ENCODE data around the gene DYNC1LI2. TPM values are rescaled to one million over a fixed set of nuclear protein-coding genes. Genes with fewer than 3 reads are reported as not detected.

Gene DYNC1LI2
- total RNA-seq, 1 experiment from 2014 or later: 92.7 TPM

DNA sequence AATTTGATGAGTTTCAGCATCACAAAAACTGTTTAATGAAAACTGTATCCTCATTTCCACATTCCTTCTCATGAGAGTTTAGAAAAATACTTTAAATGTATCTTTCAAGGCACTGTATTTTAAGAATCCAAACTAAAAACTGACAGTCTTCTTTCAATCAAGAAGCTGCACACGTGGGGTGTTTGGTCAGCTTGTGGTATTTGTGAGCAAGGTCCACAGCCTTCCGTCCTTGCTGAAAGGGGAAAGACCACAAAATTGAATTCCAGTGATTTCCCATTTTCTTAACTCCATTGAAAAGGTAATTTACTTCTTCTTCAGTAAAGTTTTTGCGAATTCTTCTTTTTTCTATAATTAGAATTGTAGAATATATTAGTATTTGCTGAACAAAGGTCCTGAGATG, 3.4 kb upstream of the DYNC1LI2 start:
- no TSS peak for BruUV-seq (replicated peaks)
- Histone ChIP-seq H3K36me3 (ENCODE audit: low read depth) (no peaks in the 10 kb centered on the region), H3K79me2 (ENCODE audit: low read depth) (peaks cover 15% of the 10 kb centered on the region), H2AFZ (no peak overlapping the region), H3F3A (ENCODE audit: insufficient read depth, low read depth) (no peaks in the 10 kb centered on the region), H3K9me3 (ENCODE audit: insufficient read depth, low read depth) (no peaks in the 10 kb centered on the region), H3K9me2 (ENCODE audit: insufficient read depth) (no peaks in the 10 kb centered on the region), H3K4me3 (no peak overlapping the region), H3K27me3 (ENCODE audit: insufficient read depth, low read depth) (no peaks in the 10 kb centered on the region), H3K4me1 (replicated peaks; ENCODE audit: insufficient read depth) (peaks cover 11% of the 10 kb centered on the region), H4K20me1 (ENCODE audit: insufficient read depth) (peaks cover 10% of the 10 kb centered on the region), H3K27ac (no peak overlapping the region), H3K4me2 (no peak overlapping the region)
- CTCF ChIA-PET: no interaction called here
- no peak for DNase-seq
- POLR2A ChIA-PET (ENCODE audit: unreplicated experiment): no interaction called here
- intact Hi-C loops (cut with micrococcal nuclease; ENCODE audit: unreplicated experiment): no loop called here
- TF ChIP-seq, protein P1, sequence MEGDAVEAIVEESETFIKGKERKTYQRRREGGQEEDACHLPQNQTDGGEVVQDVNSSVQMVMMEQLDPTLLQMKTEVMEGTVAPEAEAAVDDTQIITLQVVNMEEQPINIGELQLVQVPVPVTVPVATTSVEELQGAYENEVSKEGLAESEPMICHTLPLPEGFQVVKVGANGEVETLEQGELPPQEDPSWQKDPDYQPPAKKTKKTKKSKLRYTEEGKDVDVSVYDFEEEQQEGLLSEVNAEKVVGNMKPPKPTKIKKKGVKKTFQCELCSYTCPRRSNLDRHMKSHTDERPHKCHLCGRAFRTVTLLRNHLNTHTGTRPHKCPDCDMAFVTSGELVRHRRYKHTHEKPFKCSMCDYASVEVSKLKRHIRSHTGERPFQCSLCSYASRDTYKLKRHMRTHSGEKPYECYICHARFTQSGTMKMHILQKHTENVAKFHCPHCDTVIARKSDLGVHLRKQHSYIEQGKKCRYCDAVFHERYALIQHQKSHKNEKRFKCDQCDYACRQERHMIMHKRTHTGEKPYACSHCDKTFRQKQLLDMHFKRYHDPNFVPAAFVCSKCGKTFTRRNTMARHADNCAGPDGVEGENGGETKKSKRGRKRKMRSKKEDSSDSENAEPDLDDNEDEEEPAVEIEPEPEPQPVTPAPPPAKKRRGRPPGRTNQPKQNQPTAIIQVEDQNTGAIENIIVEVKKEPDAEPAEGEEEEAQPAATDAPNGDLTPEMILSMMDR (conservative IDR thresholded peaks at IDR 0.05): no peak
- no peak for TF ChIP-seq EZH2 (IDR thresholded peaks at IDR 0.05; ENCODE audit: low read depth)

DNA sequence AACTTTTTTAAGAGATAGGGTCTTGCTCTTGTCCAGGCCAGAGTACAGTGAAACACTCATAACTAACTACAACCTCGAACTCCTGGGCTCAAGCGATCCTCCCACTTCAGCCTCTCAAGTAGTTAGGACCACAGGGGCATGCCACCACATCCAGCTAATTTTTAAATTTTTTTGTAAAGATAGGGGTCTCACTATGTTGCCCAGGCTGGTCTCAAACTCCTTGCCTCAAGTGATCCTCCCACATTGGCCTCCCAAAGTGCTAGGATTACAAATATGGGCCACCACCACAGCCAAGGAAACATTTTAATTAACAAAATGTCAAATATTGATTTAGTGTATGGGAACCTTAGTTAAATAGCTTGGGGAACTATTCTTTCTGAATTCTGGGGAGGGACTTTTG, 2.8 kb upstream of the DYNC1LI2 start:
- Histone ChIP-seq H3F3A (ENCODE audit: insufficient read depth, low read depth) (no peaks in the 10 kb centered on the region), H3K9me2 (ENCODE audit: insufficient read depth) (no peaks in the 10 kb centered on the region), H3K27me3 (ENCODE audit: insufficient read depth, low read depth) (no peaks in the 10 kb centered on the region), H3K9me3 (ENCODE audit: insufficient read depth, low read depth) (no peaks in the 10 kb centered on the region), H3K4me2 (no peak overlapping the region), H2AFZ (no peak overlapping the region), H3K4me1 (replicated peaks; ENCODE audit: insufficient read depth) (peaks cover 14% of the 10 kb centered on the region), H4K20me1 (ENCODE audit: insufficient read depth) (peaks cover 12% of the 10 kb centered on the region), H3K36me3 (ENCODE audit: low read depth) (0 out of 2 replicates have a peak, but pooled peaks cover 1% of the 10 kb centered on the region), H3K27ac (no peak overlapping the region), H3K4me3 (no peak overlapping the region), H3K79me2 (ENCODE audit: low read depth) (peaks cover 22% of the 10 kb centered on the region)
- TF ChIP-seq EZH2 (IDR thresholded peaks at IDR 0.05; ENCODE audit: low read depth): no peak
- TF ChIP-seq, protein P1 (conservative IDR thresholded peaks at IDR 0.05): no peak
- CTCF ChIA-PET: no interaction called here
- no TSS peak for BruUV-seq (replicated peaks)
- intact Hi-C loops (cut with micrococcal nuclease; ENCODE audit: unreplicated experiment): no loop called here
- no peak for DNase-seq
- POLR2A ChIA-PET (ENCODE audit: unreplicated experiment): no interaction called here

DNA sequence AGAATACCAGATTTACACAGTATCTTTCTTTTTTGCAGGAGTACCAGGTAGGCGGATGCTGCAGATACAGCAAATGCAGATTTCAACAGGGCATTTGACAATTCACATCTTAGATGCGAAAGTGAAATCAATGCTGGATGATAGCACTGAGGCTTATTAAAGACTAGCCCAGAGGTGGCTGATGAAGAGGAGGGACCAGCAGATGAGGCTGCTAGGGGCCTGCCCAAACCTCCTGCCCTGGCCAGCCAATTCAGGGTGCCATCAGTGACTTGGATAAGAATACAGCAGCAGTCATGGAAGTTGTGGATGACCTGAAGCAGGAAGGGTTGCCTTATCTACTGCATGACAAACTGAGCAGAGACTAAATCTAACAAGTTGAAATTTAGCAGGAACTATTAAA, 1.5 kb upstream of the DYNC1LI2 start:
- ChIA-PET CTCF (no interaction called here), POLR2A (ENCODE audit: unreplicated experiment) (no interaction called here)
- intact Hi-C loops (cut with micrococcal nuclease; ENCODE audit: unreplicated experiment): no loop called here
- no peak overlapping the region for H3K4me3 ChIP-seq
- H3K27ac ChIP-seq: no peak overlapping the region
- no peaks in the 10 kb centered on the region for H3K9me2 ChIP-seq (ENCODE audit: insufficient read depth)
- DNase-seq: no peak
- no peaks in the 10 kb centered on the region for H3K27me3 ChIP-seq (ENCODE audit: insufficient read depth, low read depth)
- no peaks in the 10 kb centered on the region for H3K9me3 ChIP-seq (ENCODE audit: insufficient read depth, low read depth)
- no peak overlapping the region for H2AFZ ChIP-seq
- no peak for TF ChIP-seq EZH2 (IDR thresholded peaks at IDR 0.05; ENCODE audit: low read depth)
- TF ChIP-seq, protein P1 (conservative IDR thresholded peaks at IDR 0.05): no peak
- no TSS peak for BruUV-seq (replicated peaks)
- peaks cover 33% of the 10 kb centered on the region for H3K79me2 ChIP-seq (ENCODE audit: low read depth)
- H4K20me1 ChIP-seq (ENCODE audit: insufficient read depth): peaks cover 12% of the 10 kb centered on the region
- no peak overlapping the region for H3K4me2 ChIP-seq
- peaks cover 11% of the 10 kb centered on the region; the same call in 1 of the 2 replicates for H3K36me3 ChIP-seq (ENCODE audit: low read depth)
- peaks cover 14% of the 10 kb centered on the region for H3K4me1 ChIP-seq (replicated peaks; ENCODE audit: insufficient read depth)
- no peaks in the 10 kb centered on the region; the same call in 1 of the 2 replicates for H3F3A ChIP-seq (ENCODE audit: insufficient read depth, low read depth)

All from PC-9 (cell line).